Uterus (tissue), 4 donors: ENCODE data around the gene NOTCH3. TPM values are rescaled to one million over a fixed set of nuclear protein-coding genes. Genes with fewer than 3 reads are reported as not detected.
A peak's percentile ranks its signal among the peaks of the same experiment; 100 is the strongest.

ENCODE experiments used
- DNase-seq, 2 donors: peaks; one replicate each; pipeline ENCODE4 v3.0.0-alpha.2; 2019 to 2020
- H3K27ac ChIP-seq, 2 donors: fragments of 200-600 bp; sonication (generic); 1 replicate in 1 of 2; 2 replicates in 1 of 2; pipeline ENCODE4 v1.5.1; 2016 to 2018
- H3K27me3 ChIP-seq, 2 donors: fragments of 200-600 bp; sonication (generic); one replicate each; pipeline ENCODE4 v1.5.1; 2018 to 2019; ENCODE audit warnings: control low read depth in 1 of 2
- H3K36me3 ChIP-seq, 2 donors: fragments of 200-600 bp; sonication (generic); one replicate each; pipeline ENCODE4 v1.5.1; 2019; ENCODE audit warnings: control low read depth in 1 of 2
- H3K4me1 ChIP-seq, 2 donors: fragments of 200-600 bp; sonication (generic); one replicate each; pipeline ENCODE4 v1.5.1; 2018 to 2019; ENCODE audit warnings: control low read depth in 1 of 2
- H3K4me3 ChIP-seq, 2 donors: fragments of 200-600 bp; sonication (generic); 1 replicate in 1 of 2; 2 replicates in 1 of 2; pipeline ENCODE4 v1.5.1; 2018 to 2019; ENCODE audit warnings: mild to moderate bottlenecking in 1 of 2
- H3K9me3 ChIP-seq, 2 donors: fragments of 200-600 bp; sonication (generic); one replicate each; pipeline ENCODE4 v1.5.1; 2019; ENCODE audit warnings: control low read depth in 1 of 2
- POLR2A ChIP-seq, 2 donors: fragments of 450-650 bp; IDR thresholded peaks; one replicate each; pipeline ENCODE4 v1.6.1; 2016; ENCODE audit warnings: antibody characterized with exemption in 2 of 2, mild to moderate bottlenecking in 1 of 2, moderate library complexity in 1 of 2
- intact Hi-C: fragments of 100-400 bp; cut with DNase I; formaldehyde crosslinking; loops from one replicate; pipeline ENCODE4 v1.15.1; 2023; ENCODE audit warnings: low total_unique reads
- total RNA-seq, 4 donors: library from RNA; depleted of rRNA in 3 of 4; stranded (reverse); fragments of >200 nt in 3 of 4; gene quantifications; one replicate each; pipeline versions ENCODE4 v1.1.0 to v1.2.4, GENCODE V29; 2014 to 2023
- TF ChIP-seq, protein P1 (sequence below), 4 experiments: fragments of 200-600 bp in 2 of 4; fragments of 450-650 bp in 2 of 4; sonication (generic) in 2 of 4; IDR thresholded peaks; one replicate each; pipeline ENCODE4 v1.5.1; 2016 to 2019; ENCODE audit warnings: antibody characterized with exemption in 4 of 4, mild to moderate bottlenecking in 2 of 4, moderate library complexity in 1 of 4
- donor health status: DM: yes; HTN: yes; CAD: no.

Gene NOTCH3
- total RNA-seq, 4 donors from 2014 or later, result 9.4 to 166 (median 96.9) TPM

DNA sequence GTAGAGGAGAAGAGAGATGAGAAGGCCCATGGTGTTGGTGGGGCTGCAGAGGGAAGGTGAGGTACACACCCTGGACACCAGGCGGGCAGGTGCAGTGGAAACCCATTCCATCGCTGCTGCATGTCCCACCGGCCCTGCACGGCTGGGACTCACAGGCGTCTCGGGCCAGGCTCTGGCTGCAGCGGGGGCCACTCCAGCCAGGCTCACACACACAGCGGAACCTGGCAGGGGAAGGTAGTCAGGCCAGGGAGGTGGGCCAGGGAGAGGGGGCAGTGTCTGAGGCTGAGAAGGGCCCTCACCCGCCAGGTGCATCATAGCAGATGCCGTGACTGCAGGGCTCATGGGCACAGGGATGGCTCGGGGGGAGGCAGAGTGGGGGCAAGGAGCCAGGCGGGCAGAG is 15.6 kb downstream of the NOTCH3 start:
- no peak for DNase-seq
- no peak overlapping the region for H3K27ac ChIP-seq
- intact Hi-C loops, result no loop called here
- no peaks in the 10 kb centered on the region for H3K36me3 ChIP-seq
- H3K9me3 ChIP-seq, result no peaks in the 10 kb centered on the region
- H3K4me3 ChIP-seq, result no peak overlapping the region
- no peaks in the 10 kb centered on the region for H3K27me3 ChIP-seq
- TF ChIP-seq POLR2A (IDR thresholded peaks at IDR 0.05), result no peak
- TF ChIP-seq, protein P1, sequence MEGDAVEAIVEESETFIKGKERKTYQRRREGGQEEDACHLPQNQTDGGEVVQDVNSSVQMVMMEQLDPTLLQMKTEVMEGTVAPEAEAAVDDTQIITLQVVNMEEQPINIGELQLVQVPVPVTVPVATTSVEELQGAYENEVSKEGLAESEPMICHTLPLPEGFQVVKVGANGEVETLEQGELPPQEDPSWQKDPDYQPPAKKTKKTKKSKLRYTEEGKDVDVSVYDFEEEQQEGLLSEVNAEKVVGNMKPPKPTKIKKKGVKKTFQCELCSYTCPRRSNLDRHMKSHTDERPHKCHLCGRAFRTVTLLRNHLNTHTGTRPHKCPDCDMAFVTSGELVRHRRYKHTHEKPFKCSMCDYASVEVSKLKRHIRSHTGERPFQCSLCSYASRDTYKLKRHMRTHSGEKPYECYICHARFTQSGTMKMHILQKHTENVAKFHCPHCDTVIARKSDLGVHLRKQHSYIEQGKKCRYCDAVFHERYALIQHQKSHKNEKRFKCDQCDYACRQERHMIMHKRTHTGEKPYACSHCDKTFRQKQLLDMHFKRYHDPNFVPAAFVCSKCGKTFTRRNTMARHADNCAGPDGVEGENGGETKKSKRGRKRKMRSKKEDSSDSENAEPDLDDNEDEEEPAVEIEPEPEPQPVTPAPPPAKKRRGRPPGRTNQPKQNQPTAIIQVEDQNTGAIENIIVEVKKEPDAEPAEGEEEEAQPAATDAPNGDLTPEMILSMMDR (IDR thresholded peaks at IDR 0.05), result no peak
- no peaks in the 10 kb centered on the region for H3K4me1 ChIP-seq

DNA sequence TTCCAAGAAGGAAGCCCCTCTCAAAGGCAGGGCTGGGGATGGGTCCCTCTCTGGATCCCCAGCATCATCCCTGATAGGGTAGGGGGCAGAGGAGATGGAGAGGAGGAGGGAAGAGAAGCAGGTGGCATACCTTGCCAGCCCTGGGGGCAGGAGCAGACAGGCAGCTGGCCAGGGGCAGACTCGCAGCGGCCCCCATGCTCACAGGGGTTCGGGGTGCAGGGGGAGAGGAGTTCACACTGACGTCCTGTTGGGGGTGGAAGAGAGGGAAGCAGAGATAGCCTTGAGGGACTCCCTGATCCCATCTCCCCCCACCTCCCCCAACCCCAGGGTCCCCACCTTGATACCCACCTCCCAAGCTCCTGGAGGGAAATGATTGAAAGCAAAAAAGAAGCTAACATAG is 16.0 kb downstream of the NOTCH3 start:
- no peak overlapping the region for H3K4me3 ChIP-seq
- no peaks in the 10 kb centered on the region for H3K27me3 ChIP-seq
- H3K4me1 ChIP-seq, result no peaks in the 10 kb centered on the region
- no peak for TF ChIP-seq POLR2A (IDR thresholded peaks at IDR 0.05)
- TF ChIP-seq, protein P1 (IDR thresholded peaks at IDR 0.05), result no peak
- DNase-seq, result no peak
- H3K27ac ChIP-seq, result no peak overlapping the region
- H3K36me3 ChIP-seq, result no peaks in the 10 kb centered on the region
- no peaks in the 10 kb centered on the region for H3K9me3 ChIP-seq
- intact Hi-C loops, result no loop called here

DNA sequence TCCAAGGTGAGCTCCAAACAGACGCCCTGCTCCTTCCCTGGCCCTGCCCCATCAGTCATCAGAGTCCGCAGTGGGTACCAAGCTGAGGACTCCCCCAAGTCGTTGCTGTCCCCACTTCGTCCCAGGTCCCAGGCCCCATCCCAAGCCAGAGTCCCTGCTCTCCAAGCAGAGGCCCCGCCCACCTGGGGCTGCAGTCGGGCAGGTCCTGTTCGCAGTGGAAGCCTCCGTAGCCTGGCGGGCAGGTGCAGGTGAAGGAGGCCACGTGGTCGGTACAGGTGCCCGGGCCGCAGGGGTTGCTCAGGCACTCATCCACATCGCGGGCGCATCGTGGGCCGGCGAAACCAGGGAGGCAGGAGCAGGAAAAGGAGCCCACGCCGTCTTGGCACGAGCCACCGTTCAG is 19.4 kb downstream of the NOTCH3 start:
- no peak overlapping the region for H3K4me3 ChIP-seq
- H3K36me3 ChIP-seq, result no peaks in the 10 kb centered on the region
- TF ChIP-seq, protein P1 (IDR thresholded peaks at IDR 0.05), result no peak
- no peak for TF ChIP-seq POLR2A (IDR thresholded peaks at IDR 0.05)
- H3K9me3 ChIP-seq, result no peaks in the 10 kb centered on the region
- no peak for DNase-seq
- H3K27me3 ChIP-seq, result no peaks in the 10 kb centered on the region
- intact Hi-C loops, result no loop called here
- H3K4me1 ChIP-seq, result no peaks in the 10 kb centered on the region
- peak overlapping the region in 1 of 2 donors; percentile 14 for H3K27ac ChIP-seq

DNA sequence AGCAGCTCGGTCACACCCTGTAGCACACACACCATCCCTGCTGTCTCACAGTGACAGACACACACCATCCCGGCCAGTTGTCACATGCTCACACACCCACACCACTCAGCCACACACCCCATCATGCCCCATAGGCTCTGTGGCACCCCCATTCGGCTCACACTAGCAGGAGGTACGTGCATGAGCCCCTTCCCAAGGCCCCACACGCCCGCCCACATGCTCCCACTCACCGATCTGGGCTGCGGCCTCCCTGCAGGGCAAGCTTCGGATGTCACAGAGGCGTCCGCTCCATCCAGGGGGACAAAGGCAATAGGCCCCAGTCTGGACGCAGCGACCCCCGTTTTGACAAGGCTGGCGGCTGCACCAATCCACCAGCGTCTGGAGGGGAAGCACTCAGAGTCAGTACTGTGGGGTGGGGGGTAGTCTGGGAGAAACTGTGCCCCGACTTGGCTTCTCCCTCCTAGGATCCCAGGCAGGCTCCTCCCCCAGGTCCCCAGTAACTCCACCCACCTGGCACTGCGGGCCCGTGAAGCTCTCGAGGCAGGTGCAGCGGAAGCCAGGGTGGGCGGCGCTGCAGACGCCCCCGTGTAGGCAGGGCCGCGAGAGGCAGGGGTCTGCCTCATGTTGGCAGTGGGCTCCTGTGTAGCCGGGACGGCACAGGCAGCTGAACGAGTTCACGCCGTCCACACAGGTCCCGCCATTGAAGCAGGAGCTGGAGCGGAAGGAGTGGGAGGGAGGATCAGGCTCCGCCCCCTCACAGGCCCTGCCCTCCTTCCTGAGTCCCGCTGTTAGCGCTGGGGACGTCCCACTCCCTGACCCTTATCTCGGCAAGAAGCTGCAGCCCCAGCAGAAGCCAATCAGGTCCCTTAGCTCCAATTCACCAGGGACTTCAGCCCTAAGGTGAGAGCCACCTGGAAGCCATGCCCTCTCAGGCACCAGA is 20.1 kb downstream of the NOTCH3 start:
- H3K27me3 ChIP-seq, result no peaks in the 10 kb centered on the region
- H3K27ac ChIP-seq, result peak overlapping the region in 1 of 2 donors; percentile 14
- H3K36me3 ChIP-seq, result no peaks in the 10 kb centered on the region
- no peaks in the 10 kb centered on the region for H3K4me1 ChIP-seq
- TF ChIP-seq POLR2A (IDR thresholded peaks at IDR 0.05), result no peak
- TF ChIP-seq, protein P1 (IDR thresholded peaks at IDR 0.05), result no peak
- DNase-seq, result no peak
- H3K4me3 ChIP-seq, result no peak overlapping the region
- intact Hi-C loops, result no loop called here
- no peaks in the 10 kb centered on the region for H3K9me3 ChIP-seq

DNA sequence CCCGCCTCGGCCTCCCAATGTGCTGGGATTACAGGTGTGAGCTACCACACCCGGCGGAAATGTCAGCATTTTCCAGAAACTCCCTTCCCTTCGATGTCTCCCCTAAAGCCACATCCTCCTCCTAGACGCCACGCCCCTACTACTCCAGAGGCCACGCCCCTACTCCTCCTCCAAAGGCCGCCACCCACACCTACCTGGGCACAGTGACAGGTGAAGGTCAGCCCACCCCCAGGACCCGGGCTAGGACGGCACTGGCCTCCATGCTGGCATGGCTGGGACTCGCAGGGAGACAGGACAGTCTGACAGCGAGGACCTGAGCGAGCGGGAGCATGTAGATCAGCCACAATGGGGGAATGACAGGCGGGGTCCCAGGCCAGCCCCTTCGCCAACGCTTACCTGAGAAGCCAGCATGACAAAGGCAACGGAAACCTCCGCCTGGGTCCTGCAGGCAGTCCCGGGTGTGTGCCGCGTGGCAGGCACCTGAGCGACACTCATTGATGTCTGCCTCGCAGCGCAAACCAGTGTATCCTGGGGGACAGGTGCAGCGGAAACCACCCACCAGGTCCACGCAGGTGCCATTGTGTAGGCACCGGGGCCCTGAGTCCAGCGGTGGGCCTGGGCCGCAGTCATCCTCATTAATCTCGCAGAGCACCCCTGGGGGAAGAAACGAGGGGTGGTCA is 22.0 kb downstream of the NOTCH3 start:
- intact Hi-C loops, result loop anchor here (5.0 kb wide), 1 partner anchor 379 kb away; no protein-coding TSS in a partner anchor
- no peak overlapping the region for H3K27ac ChIP-seq
- H3K36me3 ChIP-seq, result no peaks in the 10 kb centered on the region
- DNase-seq, result no peak
- no peaks in the 10 kb centered on the region for H3K9me3 ChIP-seq
- TF ChIP-seq POLR2A (IDR thresholded peaks at IDR 0.05), result no peak
- TF ChIP-seq, protein P1 (IDR thresholded peaks at IDR 0.05), result no peak
- H3K4me1 ChIP-seq, result no peaks in the 10 kb centered on the region
- no peak overlapping the region for H3K4me3 ChIP-seq
- H3K27me3 ChIP-seq, result no peaks in the 10 kb centered on the region
